Activated CD8-positive, alpha-beta memory T cell treated with anti-CD3 and anti-CD28 coated beads for 48 hours (primary cell): ENCODE data around the gene C3orf33.
"Not testable (repeated sequence)": the region's sequence is repeated elsewhere in the genome, so short reads cannot be mapped to it uniquely, and the experiment has no call there.

Source experiments
- DNase-seq, 3 experiments: peaks; one replicate each; pipeline ENCODE4 v3.0.0-alpha.2; 2020; ENCODE audit warnings: low read depth in 2 of 3, low spot score in 2 of 3

Gene C3orf33, protein sequence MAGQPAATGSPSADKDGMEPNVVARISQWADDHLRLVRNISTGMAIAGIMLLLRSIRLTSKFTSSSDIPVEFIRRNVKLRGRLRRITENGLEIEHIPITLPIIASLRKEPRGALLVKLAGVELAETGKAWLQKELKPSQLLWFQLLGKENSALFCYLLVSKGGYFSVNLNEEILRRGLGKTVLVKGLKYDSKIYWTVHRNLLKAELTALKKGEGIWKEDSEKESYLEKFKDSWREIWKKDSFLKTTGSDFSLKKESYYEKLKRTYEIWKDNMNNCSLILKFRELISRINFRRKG

DNA sequence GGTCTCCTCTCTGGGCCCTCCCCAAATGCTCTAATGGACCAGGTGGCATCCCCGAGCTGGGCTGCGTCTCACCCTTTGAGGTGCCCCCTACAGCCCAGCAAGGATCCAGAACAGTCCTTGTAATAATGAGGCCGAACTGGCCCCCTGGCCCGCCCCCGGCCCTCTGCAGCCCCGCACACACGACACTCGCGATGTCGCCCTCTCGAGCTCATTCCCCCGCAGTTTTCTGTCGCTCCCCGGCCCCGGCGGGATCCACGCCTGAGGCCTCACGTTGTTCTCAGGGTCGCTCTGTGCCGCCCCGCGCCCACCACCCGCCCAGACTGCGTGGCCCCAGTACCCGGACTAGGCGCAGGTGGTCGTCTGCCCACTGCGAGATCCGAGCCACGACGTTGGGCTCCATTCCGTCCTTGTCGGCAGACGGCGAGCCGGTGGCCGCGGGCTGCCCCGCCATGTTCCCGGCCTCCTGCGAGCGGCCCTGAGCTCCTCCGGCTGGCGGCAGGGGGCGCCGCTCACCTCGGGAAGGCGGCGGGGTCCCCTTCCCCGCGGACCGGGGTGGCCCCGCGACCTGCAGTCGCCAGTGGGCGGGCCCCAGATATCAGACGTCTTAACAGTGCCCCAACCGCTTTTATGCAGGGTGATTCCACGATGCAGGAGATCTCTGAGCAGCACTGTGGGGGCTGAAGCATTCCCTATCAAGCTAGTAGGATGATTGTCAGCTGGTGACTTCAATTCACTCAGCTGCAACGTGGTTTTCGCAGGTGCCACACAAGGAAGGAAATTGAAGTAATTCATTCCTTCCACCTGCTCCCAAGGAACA, at the start of gene C3orf33:
Gene C3orf33 (minus strand): TSS at position 477 of the 817 bp plus-strand sequence. CDS start 26 bp downstream, at position 451.
- peak; percentile 46 to 60 (median 51) for DNase-seq

DNA sequence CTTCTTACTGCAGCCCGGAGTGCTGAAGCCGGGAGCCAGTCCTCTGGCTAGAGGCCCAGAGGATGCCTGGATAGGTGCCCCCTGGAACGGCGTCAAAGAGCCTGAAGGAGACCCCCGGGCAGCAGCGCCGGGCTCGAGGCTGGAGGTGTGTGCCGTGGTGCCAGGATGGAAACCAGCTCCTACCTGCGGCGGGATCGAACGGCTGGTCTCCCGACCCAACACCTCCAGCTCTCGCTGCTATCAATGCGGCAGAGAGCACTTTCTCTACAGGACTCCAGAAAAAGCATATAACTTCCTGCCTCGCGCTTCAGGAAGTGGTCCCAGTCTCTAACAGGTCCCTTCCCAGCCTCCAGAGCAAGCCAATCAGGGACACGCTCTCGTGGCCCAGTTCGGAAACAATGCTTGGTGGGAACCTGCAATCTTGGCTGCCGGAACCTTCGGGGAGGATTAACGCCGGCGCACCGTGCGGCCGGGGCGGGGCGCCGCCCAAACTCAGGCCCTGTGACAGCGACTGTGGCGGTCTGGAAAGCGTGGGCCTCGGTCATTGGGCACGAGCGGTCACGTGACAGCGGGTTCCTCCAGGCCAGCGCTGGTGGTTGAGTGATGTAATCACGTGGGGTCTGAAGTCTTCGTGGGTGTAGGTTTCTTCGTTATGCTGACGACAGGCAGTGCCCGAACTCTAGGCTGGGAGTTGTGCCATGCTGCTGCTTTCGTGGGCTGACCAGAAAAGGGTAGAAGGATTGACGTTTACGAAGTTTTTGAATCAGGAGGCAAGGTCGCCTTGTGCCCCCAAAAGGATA, 48.3 kb upstream of the C3orf33 start, which contains the start of gene SLC33A1:
Gene SLC33A1 (minus strand): TSS at position 287 of the 800 bp plus-strand sequence. CDS start 430 bp downstream, outside the sequence.
- peak; percentile 93 to 99 (median 96) for DNase-seq

DNA sequence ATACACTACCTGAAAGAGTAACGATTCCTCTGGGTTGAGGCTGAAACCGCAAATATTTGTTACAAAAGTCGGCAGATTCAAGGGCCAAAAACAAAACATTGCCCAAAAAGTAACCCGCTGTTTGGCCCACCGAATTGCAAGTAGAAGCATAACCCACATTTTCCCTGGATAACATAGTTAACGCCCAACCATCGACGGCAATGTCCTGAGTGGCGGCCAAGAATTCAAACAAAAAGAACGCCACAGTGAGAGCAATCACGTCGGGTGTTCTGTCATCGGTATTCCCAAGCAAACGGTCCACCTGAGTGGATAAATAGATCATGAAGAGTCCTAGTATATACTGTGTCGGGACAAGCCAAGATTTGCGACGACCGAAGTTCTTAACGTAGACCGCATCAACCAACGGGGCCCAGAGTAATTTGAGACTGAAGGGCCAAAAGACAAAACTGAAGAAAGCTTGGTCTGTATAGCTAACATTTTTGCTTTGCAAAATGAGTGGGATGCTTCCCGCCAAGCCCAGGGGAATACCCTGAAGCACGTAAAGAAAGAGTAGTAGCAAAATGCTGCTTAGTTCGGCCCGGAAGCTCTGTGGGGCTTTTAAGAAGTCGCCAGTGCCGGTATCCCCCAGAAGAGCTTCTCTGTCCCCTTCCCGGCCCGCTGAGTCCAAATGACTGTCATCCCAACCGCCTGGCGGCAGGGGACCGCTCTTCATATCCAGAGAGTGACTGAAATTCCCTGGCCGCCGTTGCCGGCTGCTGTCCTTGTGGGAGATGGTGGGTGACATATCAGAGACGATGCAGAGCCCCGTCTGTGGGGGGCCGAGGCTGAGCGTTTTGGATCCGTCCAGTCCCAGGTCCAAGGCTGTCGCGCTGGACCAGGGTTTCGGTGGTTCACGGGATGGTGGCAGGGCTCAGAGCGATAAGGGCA, 47.4 kb upstream of the C3orf33 start:
- no peak for DNase-seq

DNA sequence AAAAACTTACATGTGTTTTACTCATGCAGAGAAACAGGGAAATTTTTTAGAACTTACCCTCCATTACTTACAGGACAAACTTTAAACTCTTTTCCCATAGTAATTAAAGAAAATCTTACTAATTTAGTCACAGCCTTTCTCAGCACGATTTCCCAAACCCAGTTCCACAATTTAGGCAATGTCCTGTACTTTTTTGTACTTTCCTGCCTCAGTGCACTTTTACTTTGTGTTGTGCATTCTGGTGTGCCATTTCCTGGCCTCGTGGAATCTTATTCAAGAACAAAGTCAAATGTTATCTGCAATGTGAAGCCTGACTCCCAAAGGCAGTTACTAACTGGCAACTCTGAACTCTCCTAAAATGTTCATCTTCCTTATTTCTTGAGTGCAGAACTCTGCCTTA, 46.3 kb upstream of the C3orf33 start:
- no peak for DNase-seq

DNA sequence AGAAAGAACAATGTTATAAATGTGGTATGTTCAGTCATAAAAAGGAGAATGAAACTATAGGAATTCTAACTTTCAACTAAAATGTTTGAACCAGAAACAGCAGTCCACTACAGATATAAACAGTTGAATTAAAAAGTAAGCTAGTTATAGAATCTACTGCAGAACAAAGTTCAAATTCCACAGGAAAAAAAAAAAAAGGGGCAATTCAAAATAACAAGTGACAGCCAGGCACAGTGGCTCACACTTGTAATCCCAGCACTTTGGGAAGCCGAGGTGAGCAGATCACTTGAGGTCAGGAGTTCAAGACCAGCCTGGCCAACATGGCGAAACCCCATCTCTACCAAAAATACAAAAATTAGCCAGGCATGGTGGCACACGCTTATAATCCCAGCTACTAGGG, 43.3 kb upstream of the C3orf33 start:
- not testable (repeated sequence) for DNase-seq

DNA sequence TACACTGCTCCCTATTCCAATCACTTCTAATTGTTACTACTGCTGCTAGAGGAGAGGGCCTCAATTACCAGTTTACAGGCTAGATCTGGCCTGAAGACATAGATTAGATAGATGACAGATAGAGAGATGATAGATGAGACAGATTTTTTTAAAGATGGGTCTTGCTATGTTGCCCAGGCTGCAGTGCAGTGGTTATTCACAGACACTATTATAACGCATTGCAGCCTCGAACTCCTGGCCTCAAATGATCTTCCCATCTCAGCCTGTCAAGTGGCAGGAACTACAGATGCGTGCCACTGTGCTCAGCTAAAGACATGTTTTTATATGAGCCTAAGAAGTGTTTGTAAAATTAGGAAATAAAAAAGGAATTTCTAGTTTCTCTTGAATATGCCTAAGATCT, 41.9 kb upstream of the C3orf33 start:
- DNase-seq = no peak

DNA sequence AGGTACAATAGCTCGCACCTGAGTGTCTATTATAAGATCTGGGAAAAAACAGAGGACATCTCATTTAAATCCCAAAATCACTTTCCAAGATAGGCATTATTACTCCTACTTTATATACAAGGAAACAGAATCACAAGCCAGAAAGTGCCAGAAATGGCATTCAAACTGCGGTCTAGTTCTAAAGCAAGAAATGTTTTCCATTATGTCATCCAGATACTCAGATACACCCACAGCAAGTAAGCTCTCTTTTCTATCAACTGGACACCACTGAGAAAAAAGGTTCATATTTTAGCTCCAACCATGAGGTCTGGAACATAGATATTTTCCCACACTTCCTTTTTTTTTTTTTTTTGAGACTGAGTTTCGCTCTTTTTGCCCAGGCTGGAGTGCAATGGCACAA, 40.0 kb upstream of the C3orf33 start:
- DNase-seq = no peak

DNA sequence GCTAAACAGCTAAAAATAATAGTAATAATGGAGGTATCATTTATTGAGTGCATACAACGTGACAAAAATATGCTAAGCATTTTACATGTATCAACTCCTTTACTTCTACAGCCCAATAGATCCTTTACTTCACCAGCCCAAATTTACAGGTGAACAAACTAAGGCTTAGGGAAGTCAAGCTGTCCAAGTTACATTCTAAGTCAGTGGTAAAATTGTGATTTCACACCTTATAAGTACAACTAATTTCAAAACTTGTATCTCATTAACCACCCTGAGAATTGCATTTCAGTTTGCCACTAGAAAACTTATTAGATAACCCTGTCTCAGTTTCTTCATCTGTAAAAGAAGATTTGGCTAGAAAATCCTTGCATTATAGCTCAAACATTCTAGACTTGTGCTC, 37.5 kb upstream of the C3orf33 start:
- no peak for DNase-seq

DNA sequence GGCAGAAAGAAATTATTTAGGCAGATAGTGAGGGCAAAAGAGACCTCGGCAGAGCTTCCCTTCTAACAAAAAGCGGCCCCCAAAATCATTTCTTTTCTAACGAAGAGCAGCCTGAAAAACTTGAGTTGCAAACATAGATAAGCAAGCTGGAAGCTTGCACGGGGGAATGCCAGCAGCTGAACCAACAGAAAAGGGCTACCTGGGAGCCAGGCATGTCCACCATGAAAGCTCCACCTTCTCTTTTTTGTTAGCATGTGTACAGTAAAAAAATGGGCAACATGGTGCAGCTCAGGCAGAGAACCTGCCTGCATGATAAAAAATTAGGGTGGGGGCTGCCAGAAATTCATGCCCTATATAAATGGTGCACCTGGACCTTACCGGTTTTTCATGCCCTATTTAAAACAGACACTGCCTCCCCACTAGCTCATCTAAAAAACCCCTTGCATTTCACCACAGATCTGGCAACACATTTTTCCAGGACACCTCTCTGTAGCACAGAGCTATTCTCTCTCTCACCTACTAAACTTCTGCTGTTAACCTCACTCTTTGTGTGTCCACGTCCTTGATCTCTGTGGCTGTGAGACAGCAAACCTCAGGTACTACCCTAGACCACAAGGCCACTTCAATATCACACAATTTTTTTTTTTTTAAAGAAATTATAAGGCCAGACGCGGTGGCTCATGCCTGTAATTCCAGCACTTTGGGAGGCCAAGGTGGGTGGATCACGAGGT, 29.4 kb upstream of the C3orf33 start:
- no peak for DNase-seq

DNA sequence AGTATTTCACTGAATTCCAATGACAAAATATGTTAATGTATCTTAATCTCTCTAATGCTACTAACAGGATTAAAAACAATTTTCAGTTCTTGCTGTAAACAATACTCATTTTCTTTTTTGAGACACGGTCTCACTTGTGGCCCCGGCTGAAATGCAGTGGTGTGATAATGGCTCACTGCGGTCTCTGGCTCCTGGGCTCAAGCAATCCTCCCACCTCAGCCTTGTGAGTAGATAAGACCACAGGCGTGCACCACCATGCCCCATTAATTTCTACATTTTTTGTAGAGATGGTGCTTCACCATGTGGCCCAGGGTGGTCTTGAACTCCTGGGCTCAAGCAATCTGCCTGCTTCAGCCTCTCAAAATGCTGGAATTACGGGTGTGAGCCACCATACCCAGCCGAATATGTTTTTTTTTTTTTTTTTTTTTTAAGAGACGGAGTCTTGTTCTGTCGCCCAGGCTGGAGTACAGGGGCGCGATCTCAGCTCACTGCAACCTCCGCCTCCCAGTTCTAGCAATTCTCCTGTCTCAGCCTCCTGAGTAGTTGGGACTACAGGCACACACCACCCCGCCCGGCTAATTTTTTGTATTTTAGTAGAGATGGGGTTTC, 22.5 kb upstream of the C3orf33 start:
- not testable (repeated sequence) for DNase-seq

DNA sequence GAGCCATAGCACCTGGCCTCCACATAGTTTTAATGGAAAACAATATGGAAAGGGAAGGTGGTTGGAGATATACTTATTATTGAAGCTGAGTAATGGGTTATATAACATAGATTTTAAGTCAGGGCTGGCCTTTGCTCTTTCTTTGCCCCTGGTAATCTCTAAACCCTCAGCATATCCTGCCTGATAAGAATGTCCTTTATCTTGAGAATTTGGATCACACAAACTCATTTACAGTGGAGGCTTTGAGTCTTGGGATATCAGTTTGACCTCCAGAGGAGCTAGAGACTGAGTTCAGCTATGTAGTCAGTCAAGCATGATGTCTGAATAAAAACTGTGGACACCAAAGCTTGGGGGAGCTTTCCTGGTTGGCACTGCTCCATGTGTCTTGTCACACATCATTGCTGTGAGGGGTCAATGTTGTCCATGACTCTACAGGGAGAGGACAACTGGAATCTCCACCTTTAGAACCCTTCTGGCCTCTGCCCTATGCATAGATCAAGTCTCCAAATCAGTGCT, 9.0 kb upstream of the C3orf33 start:
- no peak for DNase-seq

DNA sequence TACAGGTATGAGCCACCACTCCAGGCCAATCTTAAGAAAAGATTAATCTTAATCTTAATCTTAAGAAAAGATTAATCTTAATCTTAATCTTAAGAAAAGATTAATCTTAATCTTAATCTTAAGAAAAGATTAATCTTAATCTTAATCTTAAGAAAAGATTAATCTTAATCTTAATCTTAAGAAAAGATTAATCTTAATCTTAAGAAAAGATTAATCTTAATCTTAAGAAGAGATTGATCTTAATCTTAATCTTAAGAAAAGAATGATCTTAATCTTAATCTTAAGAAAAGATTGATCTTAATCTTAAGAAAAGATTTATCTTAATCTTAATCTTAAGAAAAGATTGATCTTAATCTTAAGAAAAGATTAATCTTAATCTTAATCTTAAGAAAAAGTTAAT, 7.1 kb upstream of the C3orf33 start:
- not testable (repeated sequence) for DNase-seq

DNA sequence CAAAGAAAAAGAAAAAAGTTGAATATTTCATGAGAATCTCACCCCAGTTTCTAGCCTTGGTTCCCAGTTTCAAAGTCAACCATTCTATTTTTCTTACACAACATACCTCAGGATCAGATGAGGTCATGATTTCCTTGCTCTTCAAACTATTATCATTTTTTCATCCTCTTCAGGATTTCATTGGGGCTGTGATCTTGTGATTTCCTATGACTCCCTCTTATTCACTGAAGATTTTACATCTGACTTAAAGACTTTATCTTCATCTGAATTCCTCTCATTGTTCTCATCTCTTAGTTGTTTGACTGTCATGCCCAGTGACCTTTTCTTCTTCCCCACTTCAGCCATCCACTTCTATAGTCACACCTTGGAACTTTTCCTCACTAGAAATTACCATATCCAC, 3.1 kb upstream of the C3orf33 start:
- DNase-seq = no peak

DNA sequence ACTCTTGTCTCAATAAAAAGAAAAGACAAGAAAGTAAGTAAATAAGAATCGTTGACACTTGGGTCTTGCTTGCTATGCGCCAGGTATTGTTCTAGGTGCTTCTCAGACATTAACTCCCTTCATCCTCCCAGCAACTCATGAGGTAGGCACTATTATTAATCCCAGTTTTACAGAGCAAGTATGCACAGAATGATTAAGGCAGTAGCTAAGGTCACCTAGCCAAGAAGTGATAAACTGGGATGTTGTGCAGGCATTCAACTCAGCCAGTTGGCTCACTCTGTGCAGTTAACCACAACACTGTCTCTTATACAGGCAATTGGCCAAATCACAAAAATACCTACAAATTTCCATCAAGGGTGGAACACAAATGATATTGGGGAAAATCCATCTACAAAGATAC, 1.7 kb upstream of the C3orf33 start:
- DNase-seq = no peak

DNA sequence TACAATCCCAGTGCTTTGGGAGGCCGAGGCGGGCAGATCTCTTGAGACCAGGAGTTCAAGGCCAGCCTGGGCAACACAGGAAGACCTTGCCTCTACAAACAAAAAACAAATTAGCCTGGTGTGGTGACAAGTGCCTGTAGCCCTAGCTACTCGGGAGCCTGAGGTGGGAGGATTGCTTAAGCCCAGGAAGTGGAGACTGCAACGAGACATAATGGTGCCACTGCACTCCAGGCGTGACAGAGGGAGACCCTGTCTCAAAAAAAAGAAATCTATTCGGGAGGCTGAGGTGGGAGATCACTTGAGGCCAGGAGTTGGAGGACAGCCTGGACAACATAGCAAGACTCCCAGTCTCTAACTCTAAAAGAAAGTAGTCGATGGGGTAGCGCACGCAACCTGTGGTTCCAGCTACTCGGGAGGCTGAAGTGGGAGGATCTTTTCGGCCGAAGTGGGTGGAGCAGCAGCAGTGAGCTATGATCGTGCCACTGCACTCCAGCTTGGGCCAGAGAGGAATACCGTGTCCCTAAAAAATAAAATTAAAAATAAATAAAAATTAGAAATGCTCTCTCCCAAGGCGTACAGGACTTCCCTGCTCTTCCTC, 775 bp downstream of the C3orf33 start:
- no peak for DNase-seq

DNA sequence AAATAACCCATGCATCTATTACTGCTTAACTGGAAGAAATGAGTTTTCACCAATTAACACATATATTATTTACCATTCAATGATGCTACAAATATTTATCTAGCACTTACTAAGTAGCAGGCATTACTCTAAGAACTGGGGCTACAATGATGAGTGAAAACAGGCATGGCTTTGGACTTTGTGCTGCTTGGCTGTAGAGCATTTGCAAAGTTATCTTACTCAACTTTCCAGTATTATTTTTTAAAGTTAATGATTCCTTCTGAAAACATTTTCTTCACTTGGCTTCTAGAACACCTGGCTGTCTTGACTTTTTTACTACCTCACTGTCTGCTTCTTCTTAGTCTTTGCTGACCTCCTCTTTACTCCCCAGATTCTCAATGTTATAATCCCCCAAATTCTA, 1.8 kb downstream of the C3orf33 start:
- DNase-seq = no peak

DNA sequence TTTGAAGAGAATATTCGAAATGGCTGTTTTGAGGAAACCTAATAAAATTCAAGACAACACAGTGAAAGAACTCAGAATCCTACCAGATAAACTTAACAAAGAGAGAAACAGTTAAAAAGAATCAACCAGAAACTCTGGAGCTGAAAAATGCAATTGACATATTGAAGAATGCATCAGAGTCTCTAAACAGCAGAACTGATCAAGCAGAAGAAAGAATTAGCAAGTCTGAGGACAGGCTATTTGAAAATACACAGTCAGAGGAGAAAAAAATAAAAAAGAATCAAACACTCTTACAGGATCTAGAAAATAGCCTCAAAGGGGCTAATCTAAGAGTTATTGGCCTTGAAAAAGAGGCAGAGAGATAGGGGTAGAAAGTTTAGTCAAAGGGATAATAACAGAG, 13.5 kb downstream of the C3orf33 start:
- DNase-seq = no peak

DNA sequence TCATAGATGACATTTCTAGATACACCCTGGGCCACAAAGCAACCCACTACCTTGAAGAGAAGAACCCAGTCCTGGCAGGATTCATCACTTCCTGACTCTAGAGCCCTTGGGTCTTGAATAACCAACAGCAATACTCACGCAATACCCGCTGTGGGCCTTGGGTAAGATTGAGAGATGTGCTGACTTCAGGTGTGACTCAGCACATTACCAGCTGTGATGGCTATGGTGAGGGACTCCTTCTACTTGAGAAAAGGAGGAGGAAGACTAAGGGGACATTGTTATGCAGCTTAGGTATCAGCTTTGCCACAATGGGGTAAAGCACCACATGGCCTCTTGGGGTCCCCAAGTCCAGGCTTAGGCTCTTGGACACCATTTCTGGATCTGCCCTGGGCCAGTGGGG, 14.9 kb downstream of the C3orf33 start:
- no peak for DNase-seq
